Measurements from ENCODE around the gene ZNF80.
"Not testable (repeated sequence)": the region's sequence is repeated elsewhere in the genome, so short reads cannot be mapped to it uniquely, and the experiment has no call there.

The ZNF80 gene

DNA sequence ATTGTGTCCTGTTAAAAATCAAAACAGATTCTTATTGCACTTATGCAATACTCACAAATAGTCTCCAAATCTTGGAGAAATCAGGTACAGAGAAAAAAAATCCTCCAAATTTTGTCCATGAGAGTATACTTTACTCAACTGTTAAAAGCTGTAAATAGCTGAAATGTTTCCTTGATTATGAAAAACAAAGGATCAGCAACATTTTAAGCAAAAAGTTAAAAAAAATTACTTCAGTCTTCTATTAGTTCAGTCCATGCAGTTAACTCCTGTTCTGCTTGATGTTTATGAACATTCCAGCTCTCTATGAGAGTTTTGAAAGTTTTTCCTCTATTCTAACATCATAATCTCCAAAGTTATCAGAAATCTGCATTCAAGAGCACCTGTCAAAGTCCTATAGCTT is 22.8 kb upstream of the ZNF80 start:
- TF ChIP-seq, protein P1, sequence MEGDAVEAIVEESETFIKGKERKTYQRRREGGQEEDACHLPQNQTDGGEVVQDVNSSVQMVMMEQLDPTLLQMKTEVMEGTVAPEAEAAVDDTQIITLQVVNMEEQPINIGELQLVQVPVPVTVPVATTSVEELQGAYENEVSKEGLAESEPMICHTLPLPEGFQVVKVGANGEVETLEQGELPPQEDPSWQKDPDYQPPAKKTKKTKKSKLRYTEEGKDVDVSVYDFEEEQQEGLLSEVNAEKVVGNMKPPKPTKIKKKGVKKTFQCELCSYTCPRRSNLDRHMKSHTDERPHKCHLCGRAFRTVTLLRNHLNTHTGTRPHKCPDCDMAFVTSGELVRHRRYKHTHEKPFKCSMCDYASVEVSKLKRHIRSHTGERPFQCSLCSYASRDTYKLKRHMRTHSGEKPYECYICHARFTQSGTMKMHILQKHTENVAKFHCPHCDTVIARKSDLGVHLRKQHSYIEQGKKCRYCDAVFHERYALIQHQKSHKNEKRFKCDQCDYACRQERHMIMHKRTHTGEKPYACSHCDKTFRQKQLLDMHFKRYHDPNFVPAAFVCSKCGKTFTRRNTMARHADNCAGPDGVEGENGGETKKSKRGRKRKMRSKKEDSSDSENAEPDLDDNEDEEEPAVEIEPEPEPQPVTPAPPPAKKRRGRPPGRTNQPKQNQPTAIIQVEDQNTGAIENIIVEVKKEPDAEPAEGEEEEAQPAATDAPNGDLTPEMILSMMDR (IDR thresholded peaks at IDR 0.05; ENCODE audit: low read depth, low read length) = no peak
- H3K4me3 ChIP-seq (ENCODE audit: low read depth, low read length) = no peak overlapping the region

GRCh38 chr3:114259566-114259965 is 22.2 kb upstream of the ZNF80 start:
- H3K4me3 ChIP-seq (ENCODE audit: low read depth, low read length) = no peak overlapping the region
- TF ChIP-seq, protein P1 (IDR thresholded peaks at IDR 0.05; ENCODE audit: low read depth, low read length) = no peak

GRCh38 chr3:114253505-114253904 is 16.1 kb upstream of the ZNF80 start:
- TF ChIP-seq, protein P1 (IDR thresholded peaks at IDR 0.05; ENCODE audit: low read depth, low read length) = no peak
- H3K4me3 ChIP-seq (ENCODE audit: low read depth, low read length) = no peak overlapping the region

GRCh38 chr3:114252954-114253353 is 15.6 kb upstream of the ZNF80 start:
- TF ChIP-seq, protein P1 (IDR thresholded peaks at IDR 0.05; ENCODE audit: low read depth, low read length) = no peak
- no peak overlapping the region for H3K4me3 ChIP-seq (ENCODE audit: low read depth, low read length)

DNA sequence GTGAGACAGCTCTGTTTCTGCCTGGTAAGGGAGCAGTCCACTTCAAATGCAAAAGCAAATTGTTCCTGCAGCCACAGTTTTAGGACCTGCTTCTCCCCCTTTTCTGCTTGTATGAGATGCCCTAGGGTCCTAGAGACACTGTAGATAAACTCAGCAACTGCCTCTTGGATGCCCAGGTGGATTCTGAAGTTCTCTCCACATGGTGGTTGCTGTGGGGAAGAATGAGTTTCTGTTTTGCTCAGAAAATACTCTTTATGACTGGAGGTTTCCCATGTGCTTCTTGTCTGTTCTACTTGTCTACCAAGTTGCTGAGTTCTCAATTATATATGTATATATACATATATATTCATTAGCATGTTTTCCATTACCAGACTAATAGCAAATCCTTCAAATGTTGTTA is 5.6 kb upstream of the ZNF80 start:
- TF ChIP-seq, protein P1 (IDR thresholded peaks at IDR 0.05; ENCODE audit: low read depth, low read length) = no peak
- no peak overlapping the region for H3K4me3 ChIP-seq (ENCODE audit: low read depth, low read length)

GRCh38 chr3:114241262-114241661 is 3.9 kb upstream of the ZNF80 start:
- TF ChIP-seq, protein P1 (IDR thresholded peaks at IDR 0.05; ENCODE audit: low read depth, low read length) = no peak
- no peak overlapping the region for H3K4me3 ChIP-seq (ENCODE audit: low read depth, low read length)

DNA sequence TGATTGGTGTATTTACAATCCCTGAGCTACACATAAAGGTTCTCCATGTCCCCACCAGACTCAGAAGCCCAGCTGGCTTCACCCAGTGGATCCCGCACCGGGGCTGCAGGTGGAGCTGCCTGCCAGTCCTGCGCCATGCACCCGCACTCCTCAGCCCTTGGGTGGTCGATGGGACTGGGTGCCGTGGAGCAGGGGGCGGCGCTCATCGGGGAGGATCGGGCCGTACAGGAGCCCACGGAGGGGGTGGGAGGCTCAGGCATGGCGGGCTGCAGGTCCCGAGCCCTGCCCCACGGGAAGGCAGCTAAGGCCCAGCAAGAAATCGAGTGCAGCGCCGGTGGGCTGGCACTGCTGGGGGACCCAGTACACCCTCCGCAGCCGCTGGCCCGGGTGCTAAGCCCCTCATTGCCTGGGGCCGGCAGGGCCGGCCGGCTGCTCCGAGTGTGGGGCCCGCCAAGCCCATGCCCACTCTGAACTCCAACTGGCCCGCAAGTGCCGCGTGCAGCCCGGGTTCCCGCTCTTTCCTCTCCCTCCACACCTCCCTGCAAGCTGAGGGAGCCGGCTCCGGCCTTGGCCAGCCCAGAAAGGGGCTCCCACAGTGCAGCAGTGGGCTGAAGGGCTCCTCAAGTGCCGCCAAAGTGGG is 888 bp upstream of the ZNF80 start:
- H3K4me3 ChIP-seq (ENCODE audit: low read depth, low read length) = not testable (repeated sequence)

DNA sequence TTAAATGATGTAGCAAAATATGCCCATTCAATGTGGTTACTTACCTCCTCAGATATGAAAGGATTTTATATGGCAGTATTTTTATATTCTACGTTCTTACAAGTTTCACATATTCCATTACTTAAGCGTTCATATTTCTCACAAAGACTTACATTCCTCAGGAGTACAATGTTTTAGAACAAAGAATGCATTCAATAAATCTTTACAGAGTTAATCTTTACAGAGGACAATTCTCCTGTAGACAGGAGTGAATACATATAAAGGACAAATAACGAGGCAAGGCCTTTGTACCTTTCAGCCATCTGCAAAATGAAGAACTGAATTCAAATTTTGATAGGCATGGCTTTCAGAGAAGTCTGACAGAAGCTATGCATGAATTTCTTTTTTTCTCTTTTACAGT is 1.9 kb downstream of the ZNF80 start:
- H3K4me3 ChIP-seq (ENCODE audit: low read depth, low read length) = no peak overlapping the region
- TF ChIP-seq, protein P1 (IDR thresholded peaks at IDR 0.05; ENCODE audit: low read depth, low read length) = no peak
